ENCODE results near the gene GALNT13. TPM values are rescaled to one million over a fixed set of nuclear protein-coding genes. Genes with fewer than 3 reads are reported as not detected.

GALNT13 gene
- total RNA-seq, 2 experiments from 2014 or later: not detected

DNA sequence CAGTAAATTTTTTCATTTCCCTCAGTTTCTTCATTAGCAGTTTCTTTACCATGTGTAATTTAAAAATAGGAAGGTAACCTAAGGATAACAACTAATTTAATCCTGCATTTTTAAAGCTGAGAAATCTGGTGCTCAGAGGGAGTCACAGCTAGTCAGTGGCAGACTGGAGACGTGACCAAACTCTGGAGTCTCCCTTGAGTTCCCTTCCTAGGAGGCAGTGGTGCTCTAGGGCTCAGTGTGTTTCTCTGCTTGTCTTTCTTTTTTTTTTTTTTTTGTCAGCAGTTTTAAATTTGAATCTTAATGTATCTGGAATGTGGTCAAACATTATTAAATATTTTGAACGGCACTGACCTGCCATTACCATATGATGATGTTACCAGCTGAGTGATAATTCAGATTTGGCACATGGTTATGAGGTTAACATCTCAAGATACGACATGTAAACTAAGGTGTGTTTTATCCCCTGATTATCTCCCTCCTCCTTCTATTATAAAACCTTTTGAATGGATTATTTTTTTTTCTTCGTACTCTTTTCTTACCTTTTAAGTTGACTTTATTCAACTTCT is 226.2 kb downstream of the GALNT13 start:
- CTCF ChIA-PET: no interaction called here
- Mint-ChIP-seq H3K36me3 (no peaks in the 10 kb centered on the region), H3K27me3 (no peaks in the 10 kb centered on the region), H3K4me1 (no peaks in the 10 kb centered on the region), H3K9me3 (ENCODE audit: low read depth) (peaks cover 19% of the 10 kb centered on the region), H3K27ac (no peak overlapping the region), H3K4me3 (no peak overlapping the region)
- DNase-seq (no peak), ATAC-seq (no peak)

DNA sequence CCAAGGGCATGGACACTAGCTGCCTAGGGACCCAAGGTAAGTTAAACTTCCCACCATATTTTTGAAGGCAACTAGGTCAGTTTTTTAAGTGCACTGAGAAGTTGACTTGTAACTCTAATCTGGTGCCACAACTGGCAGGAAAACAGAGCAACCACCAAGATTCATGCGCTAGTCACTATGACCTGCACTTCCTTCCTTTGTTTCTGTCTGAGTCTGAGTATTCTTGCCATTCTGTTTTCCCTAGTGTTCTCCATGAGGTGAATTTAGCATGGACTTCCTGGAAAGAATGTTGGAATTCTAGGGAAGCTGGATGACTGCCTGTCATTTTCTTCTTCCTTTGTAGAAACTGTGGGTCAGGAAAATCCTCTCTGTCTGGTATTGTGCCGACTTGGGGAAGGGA is 249.0 kb downstream of the GALNT13 start:
- DNase-seq (no peak), ATAC-seq (no peak)
- Mint-ChIP-seq H3K9me3 (ENCODE audit: low read depth) (peaks cover 8% of the 10 kb centered on the region), H3K4me3 (no peak overlapping the region), H3K27me3 (no peaks in the 10 kb centered on the region), H3K4me1 (no peaks in the 10 kb centered on the region), H3K27ac (no peak overlapping the region), H3K36me3 (no peaks in the 10 kb centered on the region)
- CTCF ChIA-PET: no interaction called here

DNA sequence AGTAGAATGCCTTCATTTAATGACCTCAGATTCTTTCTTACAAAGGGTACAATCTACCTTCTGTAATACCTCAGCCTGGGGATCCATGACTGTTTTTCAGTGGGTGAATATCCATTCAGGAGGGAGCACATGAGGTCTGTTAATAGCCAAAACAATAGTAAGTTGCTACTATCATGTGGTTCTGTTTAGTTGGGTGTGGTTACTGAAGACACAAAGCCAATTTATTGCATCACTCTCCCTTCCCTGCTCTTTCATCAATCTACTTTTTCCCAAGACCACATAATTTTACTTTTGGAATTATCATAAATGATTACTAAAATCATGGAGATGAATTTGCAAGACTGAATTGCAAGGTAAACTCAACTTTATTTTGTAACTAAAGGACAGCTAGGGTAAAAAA is 254.2 kb downstream of the GALNT13 start:
- Mint-ChIP-seq H3K27me3 (no peaks in the 10 kb centered on the region), H3K4me1 (no peaks in the 10 kb centered on the region), H3K4me3 (no peak overlapping the region), H3K9me3 (ENCODE audit: low read depth) (peaks cover 3% of the 10 kb centered on the region), H3K36me3 (no peaks in the 10 kb centered on the region), H3K27ac (no peak overlapping the region)
- no peak for DNase-seq
- ATAC-seq: no peak
- CTCF ChIA-PET: no interaction called here

DNA sequence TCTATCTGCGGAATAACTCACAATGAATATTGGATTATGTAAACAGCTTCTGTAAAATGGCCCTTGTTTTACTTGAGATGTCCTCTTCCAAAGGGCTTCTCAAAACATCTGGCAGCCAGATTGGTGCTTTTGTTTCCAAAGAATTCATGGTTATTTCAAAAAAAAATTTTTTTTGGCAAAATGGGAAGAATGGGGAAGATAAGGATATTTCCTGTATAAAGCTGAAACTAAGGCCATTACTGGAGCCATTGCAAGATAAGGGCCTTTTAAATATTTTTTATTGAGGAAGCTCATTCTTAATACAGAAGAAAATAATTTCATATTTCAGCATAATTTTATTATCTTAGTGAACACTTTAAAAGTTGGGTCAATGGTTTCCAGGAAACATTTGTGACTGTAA is 259.1 kb downstream of the GALNT13 start:
- Mint-ChIP-seq H3K9me3 (ENCODE audit: low read depth) (peaks cover 7% of the 10 kb centered on the region), H3K27ac (no peak overlapping the region), H3K4me1 (no peaks in the 10 kb centered on the region), H3K4me3 (no peak overlapping the region), H3K27me3 (no peaks in the 10 kb centered on the region), H3K36me3 (no peaks in the 10 kb centered on the region)
- no peak for DNase-seq
- CTCF ChIA-PET: interaction anchor here (0.7 kb wide), 1 partner anchor 74 kb away, joined by 3 read pairs; no protein-coding TSS in a partner anchor
- no peak for ATAC-seq

DNA sequence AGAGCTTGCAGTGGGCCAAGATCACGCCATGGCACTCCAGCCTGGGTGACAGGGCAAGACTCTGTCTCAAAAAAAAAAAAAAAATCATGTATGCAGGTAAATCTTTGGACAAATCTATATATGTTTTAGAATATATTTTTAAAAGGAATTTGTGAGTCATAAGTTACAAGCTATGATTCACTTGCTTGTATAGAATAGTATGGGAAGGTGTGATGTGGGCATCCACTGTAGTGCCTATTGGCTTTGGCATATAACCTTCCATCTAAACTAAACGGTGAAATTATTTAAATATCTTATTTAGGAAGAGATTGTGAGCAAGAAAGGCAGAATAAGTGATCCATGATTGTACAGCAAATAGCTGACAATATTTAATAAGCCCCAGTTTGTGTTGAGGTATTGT is 261.1 kb downstream of the GALNT13 start:
- Mint-ChIP-seq H3K9me3 (ENCODE audit: low read depth) (peaks cover 7% of the 10 kb centered on the region), H3K4me3 (no peak overlapping the region), H3K27me3 (no peaks in the 10 kb centered on the region), H3K36me3 (no peaks in the 10 kb centered on the region), H3K4me1 (no peaks in the 10 kb centered on the region), H3K27ac (no peak overlapping the region)
- no peak for ATAC-seq
- CTCF ChIA-PET: no interaction called here
- no peak for DNase-seq

DNA sequence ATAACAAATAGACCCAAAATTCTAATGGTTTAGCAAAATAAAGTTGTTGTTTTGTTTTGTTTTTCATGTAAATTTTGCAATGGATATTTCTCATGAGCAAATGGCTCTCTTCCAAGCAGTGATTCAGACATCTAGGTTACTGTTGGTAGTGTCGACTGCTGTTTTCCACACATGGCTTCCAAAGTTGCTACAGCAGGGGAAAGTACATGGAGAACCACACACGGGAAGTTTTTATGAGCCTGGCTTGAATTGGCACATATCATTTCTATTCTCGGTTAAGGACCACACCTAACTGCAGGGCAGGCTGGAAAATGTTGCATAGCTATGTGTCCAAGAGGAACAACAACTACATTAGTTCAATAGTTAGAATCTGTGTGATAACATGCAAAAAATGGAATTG is 262.1 kb downstream of the GALNT13 start:
- no peaks in the 10 kb centered on the region for H3K27me3 Mint-ChIP-seq

DNA sequence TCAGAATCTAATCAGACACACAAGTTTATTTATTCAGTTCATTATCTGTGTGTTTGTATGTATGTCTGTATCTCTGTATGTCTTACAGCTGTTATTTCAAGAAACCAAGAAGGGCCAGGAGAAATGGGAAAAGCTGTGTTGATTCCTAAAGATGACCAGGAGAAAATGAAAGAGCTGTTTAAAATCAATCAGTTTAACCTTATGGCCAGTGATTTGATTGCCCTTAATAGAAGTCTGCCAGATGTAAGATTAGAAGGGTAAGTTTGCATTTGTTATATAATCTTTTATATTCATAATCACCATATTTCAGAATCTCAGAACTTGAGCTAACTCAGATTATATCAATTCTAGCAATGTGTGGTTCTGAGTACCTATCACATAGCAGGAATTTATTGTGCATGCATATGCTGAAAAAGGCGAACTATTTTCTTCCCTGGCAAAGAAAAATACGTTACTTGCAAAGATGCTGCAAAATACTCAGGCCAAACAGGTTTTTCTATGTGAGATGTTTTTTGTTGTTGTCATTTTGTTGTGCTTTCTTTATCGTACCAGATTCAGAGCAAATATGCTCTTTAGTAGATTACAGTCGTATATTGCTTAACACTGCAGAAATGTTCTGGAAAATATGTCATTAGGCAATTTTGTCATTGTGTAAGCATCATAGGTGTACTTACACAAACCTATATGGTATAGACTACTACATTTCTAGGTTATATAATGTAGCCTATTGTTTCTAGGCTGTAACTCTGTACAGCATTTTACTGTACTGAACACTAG is 268.7 kb downstream of the GALNT13 start:
- Mint-ChIP-seq H3K27me3 (no peaks in the 10 kb centered on the region), H3K4me1 (no peaks in the 10 kb centered on the region), H3K27ac (no peak overlapping the region), H3K9me3 (ENCODE audit: low read depth) (no peaks in the 10 kb centered on the region), H3K36me3 (no peaks in the 10 kb centered on the region), H3K4me3 (no peak overlapping the region)
- CTCF ChIA-PET: no interaction called here
- ATAC-seq (no peak), DNase-seq (no peak)

More for the DNA sequence above, 262.1 kb downstream of the GALNT13 start:
- Mint-ChIP-seq H3K9me3 (ENCODE audit: low read depth) (peaks cover 7% of the 10 kb centered on the region), H3K36me3 (no peaks in the 10 kb centered on the region), H3K4me3 (no peak overlapping the region), H3K4me1 (no peaks in the 10 kb centered on the region), H3K27ac (no peak overlapping the region)
- no peak for ATAC-seq
- no peak for DNase-seq
- CTCF ChIA-PET: no interaction called here

DNA sequence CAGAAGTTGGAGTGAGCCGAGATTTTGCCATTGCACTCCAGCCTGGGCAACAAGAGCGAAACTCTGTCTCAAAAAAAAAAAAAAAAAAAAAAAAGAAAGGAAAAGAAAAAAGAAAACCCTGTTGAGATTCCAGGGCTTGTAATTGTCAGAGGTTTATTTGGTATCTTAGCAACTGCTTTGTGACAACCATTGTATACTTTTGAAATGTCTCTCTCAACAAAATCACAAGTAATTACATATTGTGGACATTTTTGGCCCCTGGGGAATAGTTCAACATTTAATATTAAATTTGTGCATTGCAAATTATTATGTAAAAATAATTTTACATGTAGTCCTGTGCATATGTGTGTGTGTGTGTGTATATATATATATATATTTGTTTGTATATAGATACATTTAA is 270.8 kb downstream of the GALNT13 start:
- DNase-seq: no peak
- Mint-ChIP-seq H3K27ac (no peak overlapping the region), H3K27me3 (no peaks in the 10 kb centered on the region), H3K9me3 (ENCODE audit: low read depth) (no peaks in the 10 kb centered on the region), H3K4me3 (no peak overlapping the region), H3K4me1 (no peaks in the 10 kb centered on the region), H3K36me3 (no peaks in the 10 kb centered on the region)
- ATAC-seq: no peak
- CTCF ChIA-PET: no interaction called here

DNA sequence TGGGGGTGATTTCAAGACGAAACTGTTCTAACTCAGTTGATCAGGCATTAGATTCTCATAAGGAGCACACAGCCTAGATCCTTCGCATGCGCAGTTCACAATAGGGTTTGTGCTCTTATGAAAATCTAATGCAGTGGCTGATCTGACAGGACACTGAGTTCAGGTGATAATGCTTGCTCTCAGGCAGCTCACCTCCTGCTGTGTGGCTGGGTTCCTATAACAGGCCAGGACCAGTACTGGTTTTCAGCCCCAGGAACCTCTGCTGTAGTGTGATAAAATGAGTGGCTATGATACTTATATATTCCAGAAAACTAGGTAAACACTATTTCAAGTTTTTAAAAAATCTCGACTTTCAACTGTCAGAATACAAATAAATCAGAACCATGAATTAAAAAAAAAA is 271.4 kb downstream of the GALNT13 start:
- H3K4me3 Mint-ChIP-seq: no peak overlapping the region
- no peaks in the 10 kb centered on the region for H3K4me1 Mint-ChIP-seq
- no peak overlapping the region for H3K27ac Mint-ChIP-seq
- no peaks in the 10 kb centered on the region for H3K9me3 Mint-ChIP-seq (ENCODE audit: low read depth)
- ATAC-seq (no peak), DNase-seq (no peak)
- CTCF ChIA-PET: no interaction called here
- no peaks in the 10 kb centered on the region for H3K36me3 Mint-ChIP-seq
- no peaks in the 10 kb centered on the region for H3K27me3 Mint-ChIP-seq

DNA sequence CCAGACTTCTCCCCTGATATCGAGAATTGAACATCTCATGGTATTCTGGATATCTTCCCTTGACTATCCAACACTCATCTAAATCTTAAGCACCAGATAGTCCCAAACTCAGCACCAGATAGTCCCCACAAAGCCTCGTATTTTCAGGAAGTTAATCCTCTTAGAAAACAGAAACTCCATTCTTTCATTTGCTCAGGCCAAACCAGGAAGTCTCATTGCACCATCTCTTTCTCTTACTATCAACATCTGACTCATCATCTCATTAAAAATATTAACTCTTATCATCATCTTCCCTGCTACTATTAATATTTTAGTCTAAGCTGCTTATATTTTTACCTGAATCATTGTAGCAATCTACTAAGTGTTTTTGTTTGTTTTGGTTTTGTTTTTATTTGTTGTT is 286.4 kb downstream of the GALNT13 start:
- Mint-ChIP-seq H3K4me1 (no peaks in the 10 kb centered on the region), H3K27me3 (no peaks in the 10 kb centered on the region), H3K9me3 (ENCODE audit: low read depth) (peaks cover 8% of the 10 kb centered on the region), H3K27ac (no peak overlapping the region), H3K36me3 (no peaks in the 10 kb centered on the region), H3K4me3 (no peak overlapping the region)
- ATAC-seq (no peak), DNase-seq (no peak)
- CTCF ChIA-PET: no interaction called here

DNA sequence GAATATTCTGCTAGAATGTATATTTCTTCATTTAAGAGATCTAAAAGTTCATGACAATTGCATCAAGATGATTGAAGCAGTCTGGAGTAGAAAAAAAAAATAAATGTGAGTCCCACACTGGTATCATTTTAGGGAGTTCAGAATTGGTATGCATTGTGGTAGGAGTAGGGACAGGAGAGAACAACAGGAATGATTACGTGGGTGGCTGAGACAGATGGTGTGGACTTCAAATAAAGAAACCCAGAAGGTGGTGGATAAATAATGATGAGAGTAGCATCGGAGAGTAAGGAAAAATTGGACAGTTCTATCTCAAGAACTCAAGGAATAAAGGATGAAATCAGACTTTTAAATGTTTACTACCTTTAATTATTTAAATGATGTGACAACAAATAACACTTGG is 289.6 kb downstream of the GALNT13 start:
- DNase-seq (no peak), ATAC-seq (no peak)
- Mint-ChIP-seq H3K36me3 (no peaks in the 10 kb centered on the region), H3K27me3 (no peaks in the 10 kb centered on the region), H3K9me3 (ENCODE audit: low read depth) (peaks cover 13% of the 10 kb centered on the region), H3K4me3 (no peak overlapping the region), H3K4me1 (no peaks in the 10 kb centered on the region), H3K27ac (no peak overlapping the region)
- CTCF ChIA-PET: no interaction called here

DNA sequence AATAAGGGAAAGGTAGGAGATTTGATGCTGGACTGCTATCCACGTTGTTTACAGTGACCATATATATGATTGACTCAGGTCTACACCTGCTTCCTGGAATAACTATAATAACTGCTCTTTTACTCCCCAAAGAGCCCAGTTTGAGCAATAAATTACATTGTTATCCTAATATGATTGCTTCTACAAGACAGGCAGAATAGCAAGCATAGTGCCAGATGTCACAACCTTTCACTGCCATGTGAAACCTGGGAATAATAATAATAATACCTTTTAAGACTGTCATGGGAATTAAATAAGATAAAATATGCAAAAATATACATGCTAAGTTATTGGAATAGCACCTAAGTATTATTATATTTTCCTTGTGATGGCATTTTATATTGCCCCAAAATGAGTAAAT is 298.7 kb downstream of the GALNT13 start:
- Mint-ChIP-seq H3K9me3 (ENCODE audit: low read depth) (peaks cover 13% of the 10 kb centered on the region), H3K4me3 (no peak overlapping the region), H3K27me3 (no peaks in the 10 kb centered on the region), H3K27ac (no peak overlapping the region), H3K36me3 (no peaks in the 10 kb centered on the region), H3K4me1 (no peaks in the 10 kb centered on the region)
- no peak for DNase-seq
- CTCF ChIA-PET: no interaction called here
- ATAC-seq: no peak

DNA sequence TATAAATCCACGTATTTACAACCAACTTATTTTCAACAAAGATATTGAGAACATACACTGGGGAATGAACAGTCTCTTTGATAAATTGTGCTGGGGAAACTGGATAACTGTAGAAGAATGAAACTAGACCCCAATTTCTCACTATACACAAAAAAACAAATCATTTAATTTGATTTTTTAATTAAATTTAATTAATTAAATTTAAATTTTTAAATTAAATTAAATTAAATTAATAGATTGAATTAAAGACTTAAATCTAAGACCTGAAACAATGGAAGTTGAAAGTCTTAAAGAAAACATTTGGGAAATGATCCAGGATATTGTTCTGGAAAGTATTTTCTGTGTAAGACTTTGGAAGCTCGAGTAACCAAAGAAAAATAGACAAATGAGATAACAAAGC is 301.4 kb downstream of the GALNT13 start:
- H3K9me3 Mint-ChIP-seq (ENCODE audit: low read depth): peaks cover 4% of the 10 kb centered on the region
- no peaks in the 10 kb centered on the region for H3K27me3 Mint-ChIP-seq
- H3K4me3 Mint-ChIP-seq: no peak overlapping the region
- no peaks in the 10 kb centered on the region for H3K4me1 Mint-ChIP-seq
- H3K27ac Mint-ChIP-seq: no peak overlapping the region
- DNase-seq: no peak
- CTCF ChIA-PET: no interaction called here
- H3K36me3 Mint-ChIP-seq: no peaks in the 10 kb centered on the region
- ATAC-seq: no peak

DNA sequence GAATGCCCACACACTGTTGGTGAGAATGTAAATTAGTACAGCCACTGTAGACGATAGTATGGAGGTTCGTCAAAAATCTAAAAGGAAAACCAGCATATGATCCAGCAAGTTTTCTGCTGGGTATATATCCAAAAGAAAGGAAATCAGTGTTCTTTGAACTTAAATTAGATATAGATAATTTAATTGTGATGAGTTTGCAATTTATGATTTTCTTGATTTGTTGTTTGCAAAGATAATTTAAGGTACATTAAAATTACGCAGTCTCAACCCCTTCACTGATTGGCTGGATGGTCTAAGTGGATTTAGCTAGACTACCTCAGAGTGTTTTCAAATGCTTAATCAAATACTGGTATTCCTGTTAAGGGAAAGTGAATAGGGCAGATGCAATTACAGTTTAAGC is 302.2 kb downstream of the GALNT13 start:
- CTCF ChIA-PET: no interaction called here
- Mint-ChIP-seq H3K4me1 (no peaks in the 10 kb centered on the region), H3K36me3 (no peaks in the 10 kb centered on the region), H3K27me3 (no peaks in the 10 kb centered on the region), H3K27ac (no peak overlapping the region), H3K9me3 (ENCODE audit: low read depth) (peaks cover 6% of the 10 kb centered on the region), H3K4me3 (no peak overlapping the region)
- ATAC-seq (no peak), DNase-seq (no peak)
